ENCODE measurements around the gene DYRK3.

DYRK3 gene

DNA sequence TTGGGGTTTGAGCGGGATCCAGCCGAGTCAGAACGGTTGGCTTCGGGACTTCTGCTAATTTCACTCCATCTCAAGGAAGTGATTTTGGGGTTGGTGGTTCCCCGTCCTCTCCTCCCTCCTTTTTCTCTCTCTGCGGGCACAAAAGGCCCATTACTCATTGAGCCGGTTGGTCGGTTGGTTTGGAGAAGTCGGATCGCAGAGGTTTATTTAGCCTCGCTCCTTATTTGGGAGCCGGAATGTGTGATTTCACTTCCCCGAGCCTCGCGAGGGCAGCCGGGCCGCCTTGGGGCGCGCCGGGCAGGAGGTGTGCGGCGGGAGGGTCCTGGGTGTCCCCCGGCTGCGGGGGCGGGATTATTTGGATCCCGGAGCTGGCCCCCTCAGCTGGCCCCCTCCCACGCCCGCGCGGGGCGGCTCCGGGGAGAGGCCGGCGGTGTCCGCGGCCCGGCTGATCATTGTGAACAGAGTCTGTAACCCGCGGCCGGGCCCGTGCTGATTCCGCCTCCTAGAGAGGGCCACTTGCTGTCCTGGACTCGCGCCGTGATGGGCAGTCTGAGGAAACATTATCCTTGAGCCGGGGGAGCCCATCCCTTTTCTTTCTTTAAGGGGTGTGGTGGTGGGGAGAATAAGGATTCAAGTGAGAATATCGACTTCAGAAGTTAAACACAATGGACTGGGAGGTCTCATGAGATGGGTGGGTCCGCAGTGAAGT is 50.6 kb downstream of the DYRK3 start:
- no peak overlapping the region for H3K27ac ChIP-seq (ENCODE audit: low read depth, low read length)
- peak overlapping the region; percentile 44 for H2AFZ ChIP-seq (ENCODE audit: low read depth, low read length, severe bottlenecking)
- H3K9ac ChIP-seq (ENCODE audit: low read length) = peak overlapping the region; percentile 61
- peaks cover 5% of the 10 kb centered on the region; the same call in 1 of the 2 replicates for H4K20me1 ChIP-seq (ENCODE audit: low read depth, low read length)
- peaks cover 18% of the 10 kb centered on the region for H3F3A ChIP-seq (ENCODE audit: insufficient read depth)
- no peaks in the 10 kb centered on the region for H3K36me3 ChIP-seq (ENCODE audit: low read length)
- no peaks in the 10 kb centered on the region for H3K9me3 ChIP-seq (ENCODE audit: insufficient read depth, low read length)
- TF ChIP-seq, protein P1, sequence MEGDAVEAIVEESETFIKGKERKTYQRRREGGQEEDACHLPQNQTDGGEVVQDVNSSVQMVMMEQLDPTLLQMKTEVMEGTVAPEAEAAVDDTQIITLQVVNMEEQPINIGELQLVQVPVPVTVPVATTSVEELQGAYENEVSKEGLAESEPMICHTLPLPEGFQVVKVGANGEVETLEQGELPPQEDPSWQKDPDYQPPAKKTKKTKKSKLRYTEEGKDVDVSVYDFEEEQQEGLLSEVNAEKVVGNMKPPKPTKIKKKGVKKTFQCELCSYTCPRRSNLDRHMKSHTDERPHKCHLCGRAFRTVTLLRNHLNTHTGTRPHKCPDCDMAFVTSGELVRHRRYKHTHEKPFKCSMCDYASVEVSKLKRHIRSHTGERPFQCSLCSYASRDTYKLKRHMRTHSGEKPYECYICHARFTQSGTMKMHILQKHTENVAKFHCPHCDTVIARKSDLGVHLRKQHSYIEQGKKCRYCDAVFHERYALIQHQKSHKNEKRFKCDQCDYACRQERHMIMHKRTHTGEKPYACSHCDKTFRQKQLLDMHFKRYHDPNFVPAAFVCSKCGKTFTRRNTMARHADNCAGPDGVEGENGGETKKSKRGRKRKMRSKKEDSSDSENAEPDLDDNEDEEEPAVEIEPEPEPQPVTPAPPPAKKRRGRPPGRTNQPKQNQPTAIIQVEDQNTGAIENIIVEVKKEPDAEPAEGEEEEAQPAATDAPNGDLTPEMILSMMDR (IDR thresholded peaks at IDR 0.05; ENCODE audit: insufficient read depth, low read length, poor library complexity, severe bottlenecking) = no peak
- no peak for TF ChIP-seq EZH2phosphoT487 (conservative IDR thresholded peaks at IDR 0.05; ENCODE audit: low read length)
- H3K4me2 ChIP-seq (ENCODE audit: low read depth, low read length, poor library complexity, severe bottlenecking) = peak overlapping the region; percentile 71
- no peaks in the 10 kb centered on the region for H3K79me2 ChIP-seq (ENCODE audit: insufficient read depth, low read length)
- H3K4me3 ChIP-seq (ENCODE audit: insufficient read depth, low read length, poor library complexity, severe bottlenecking) = peak overlapping the region; percentile 64
- no peaks in the 10 kb centered on the region for H3K9me2 ChIP-seq (replicated peaks; ENCODE audit: insufficient read depth, low read length)
- H3K27me3 ChIP-seq (ENCODE audit: low read length) = no peaks in the 10 kb centered on the region

DNA sequence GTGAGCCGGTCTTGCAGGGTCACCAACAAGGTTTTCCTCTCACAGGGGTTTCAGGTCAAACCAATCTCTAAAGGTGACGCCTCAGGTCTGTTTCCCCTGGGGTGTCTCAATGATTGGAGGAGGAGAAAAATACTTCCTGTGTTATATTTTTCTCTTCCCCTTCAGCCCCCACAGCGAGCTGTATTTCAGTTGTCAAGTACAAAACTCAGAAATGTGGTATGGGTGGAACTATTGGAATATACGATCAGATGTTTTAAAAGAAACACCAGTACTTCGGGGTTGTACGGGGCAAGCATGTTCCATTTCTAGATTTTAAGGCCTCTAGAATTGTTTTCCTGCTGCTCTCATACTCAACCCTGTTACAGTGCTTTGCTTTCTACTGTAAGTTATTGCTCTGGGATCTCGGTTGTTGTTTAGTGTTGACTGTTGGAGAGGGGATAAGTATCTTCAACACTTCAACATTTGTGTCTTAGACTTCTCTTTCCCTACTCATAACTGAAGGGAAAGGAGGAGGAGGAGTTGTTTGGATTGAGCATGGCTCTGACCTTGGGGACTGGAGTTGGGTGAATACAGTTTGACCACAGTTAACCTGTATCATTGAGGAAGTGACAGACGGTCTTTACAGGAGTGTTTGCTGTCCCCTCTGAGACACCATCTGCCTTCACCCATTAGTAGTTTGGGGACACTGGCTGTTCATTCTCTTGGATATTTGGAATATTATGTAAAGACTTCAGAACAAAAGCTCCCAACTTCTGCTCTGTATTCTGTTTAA is 51.3 kb downstream of the DYRK3 start:
- TF ChIP-seq EZH2phosphoT487 (conservative IDR thresholded peaks at IDR 0.05; ENCODE audit: low read length) = no peak
- TF ChIP-seq, protein P1 (IDR thresholded peaks at IDR 0.05; ENCODE audit: insufficient read depth, low read length, poor library complexity, severe bottlenecking) = no peak
- no peaks in the 10 kb centered on the region for H3K36me3 ChIP-seq (ENCODE audit: low read length)
- no peaks in the 10 kb centered on the region for H3K79me2 ChIP-seq (ENCODE audit: insufficient read depth, low read length)
- H3K4me2 ChIP-seq (ENCODE audit: low read depth, low read length, poor library complexity, severe bottlenecking) = peak overlapping the region; percentile 71
- H2AFZ ChIP-seq (ENCODE audit: low read depth, low read length, severe bottlenecking) = peak overlapping the region; percentile 44
- no peaks in the 10 kb centered on the region for H3K9me3 ChIP-seq (ENCODE audit: insufficient read depth, low read length)
- no peak overlapping the region for H3K27ac ChIP-seq (ENCODE audit: low read depth, low read length)
- H3K9ac ChIP-seq (ENCODE audit: low read length) = peak overlapping the region; percentile 61
- H3K27me3 ChIP-seq (ENCODE audit: low read length) = no peaks in the 10 kb centered on the region
- peaks cover 18% of the 10 kb centered on the region for H3F3A ChIP-seq (ENCODE audit: insufficient read depth)
- H4K20me1 ChIP-seq (ENCODE audit: low read depth, low read length) = peaks cover 5% of the 10 kb centered on the region; the same call in 1 of the 2 replicates
- H3K4me3 ChIP-seq (ENCODE audit: insufficient read depth, low read length, poor library complexity, severe bottlenecking) = peak overlapping the region; percentile 64
- H3K9me2 ChIP-seq (replicated peaks; ENCODE audit: insufficient read depth, low read length) = no peaks in the 10 kb centered on the region

DNA sequence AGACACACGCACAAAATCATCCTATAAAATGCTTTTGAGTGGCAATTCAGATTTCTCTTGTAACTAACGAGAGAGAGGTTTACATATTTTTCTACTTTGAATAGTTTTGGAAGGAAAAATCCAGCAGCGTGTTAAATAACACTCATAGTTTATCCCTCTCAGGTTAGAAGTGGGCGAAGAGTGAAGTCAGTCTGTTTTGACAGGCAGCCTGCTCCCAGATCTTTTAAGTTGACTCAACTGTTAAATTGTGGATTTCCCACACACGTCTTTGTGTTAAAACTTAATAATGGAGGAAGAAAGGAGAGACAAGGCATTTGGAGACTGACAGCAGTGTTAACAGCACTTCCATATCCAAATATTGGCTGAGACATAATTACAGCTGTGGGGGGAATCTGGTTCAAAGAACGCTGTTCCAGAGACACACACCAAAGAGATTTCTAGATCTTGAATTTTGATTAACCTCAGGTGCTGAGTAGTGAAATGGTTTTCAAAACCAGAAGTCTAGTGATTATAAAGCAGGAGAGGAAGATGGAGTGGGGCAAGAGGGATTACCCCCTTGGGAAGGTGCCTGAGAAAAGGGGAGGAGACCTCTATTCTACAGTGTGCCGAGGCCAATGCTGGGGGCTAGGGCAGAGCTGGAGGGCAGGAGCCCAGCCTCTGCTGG is 52.0 kb downstream of the DYRK3 start:
- Histone ChIP-seq H3K9ac (ENCODE audit: low read length) (no peak overlapping the region), H3K9me2 (replicated peaks; ENCODE audit: insufficient read depth, low read length) (no peaks in the 10 kb centered on the region), H3F3A (ENCODE audit: insufficient read depth) (peaks cover 18% of the 10 kb centered on the region), H3K27me3 (ENCODE audit: low read length) (no peaks in the 10 kb centered on the region), H3K79me2 (ENCODE audit: insufficient read depth, low read length) (no peaks in the 10 kb centered on the region), H3K4me3 (ENCODE audit: insufficient read depth, low read length, poor library complexity, severe bottlenecking) (no peak overlapping the region), H3K4me2 (ENCODE audit: low read depth, low read length, poor library complexity, severe bottlenecking) (peak overlapping the region; percentile 71), H2AFZ (ENCODE audit: low read depth, low read length, severe bottlenecking) (no peak overlapping the region), H3K27ac (ENCODE audit: low read depth, low read length) (no peak overlapping the region), H3K36me3 (ENCODE audit: low read length) (no peaks in the 10 kb centered on the region), H3K9me3 (ENCODE audit: insufficient read depth, low read length) (no peaks in the 10 kb centered on the region), H4K20me1 (ENCODE audit: low read depth, low read length) (peaks cover 5% of the 10 kb centered on the region; the same call in 1 of the 2 replicates)
- TF ChIP-seq EZH2phosphoT487 (conservative IDR thresholded peaks at IDR 0.05; ENCODE audit: low read length) = no peak
- TF ChIP-seq, protein P1 (IDR thresholded peaks at IDR 0.05; ENCODE audit: insufficient read depth, low read length, poor library complexity, severe bottlenecking) = no peak
